Kasumi-1 (cell line): ENCODE measurements around the gene CEP350.
"Not testable (repeated sequence)": the region's sequence is repeated elsewhere in the genome, so short reads cannot be mapped to it uniquely, and the experiment has no call there.

Experiments used
- DNase-seq, 2 experiments: peaks; one replicate each; lab custom pipeline; 2025; lab: John Stamatoyannopoulos, UW

CEP350 gene

DNA sequence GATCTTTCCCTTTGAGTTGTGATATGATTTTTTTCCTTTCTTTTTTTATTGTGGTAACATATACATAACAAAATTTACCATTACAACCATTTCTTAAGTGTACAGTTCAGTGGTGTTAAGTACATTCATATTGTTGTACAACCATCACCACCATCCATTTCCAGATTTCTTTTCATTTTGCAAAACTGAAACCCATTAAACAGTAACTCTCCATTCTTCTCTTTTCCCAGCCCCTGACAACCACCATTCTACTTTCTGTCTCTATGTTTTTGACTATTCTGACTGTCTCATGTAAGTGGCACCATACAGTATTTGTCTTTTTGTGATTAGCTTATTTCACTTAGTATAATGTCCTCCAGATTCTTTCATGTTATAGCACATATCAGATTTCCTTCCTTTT is 30.3 kb downstream of the CEP350 start:
- DNase-seq: no peak

DNA sequence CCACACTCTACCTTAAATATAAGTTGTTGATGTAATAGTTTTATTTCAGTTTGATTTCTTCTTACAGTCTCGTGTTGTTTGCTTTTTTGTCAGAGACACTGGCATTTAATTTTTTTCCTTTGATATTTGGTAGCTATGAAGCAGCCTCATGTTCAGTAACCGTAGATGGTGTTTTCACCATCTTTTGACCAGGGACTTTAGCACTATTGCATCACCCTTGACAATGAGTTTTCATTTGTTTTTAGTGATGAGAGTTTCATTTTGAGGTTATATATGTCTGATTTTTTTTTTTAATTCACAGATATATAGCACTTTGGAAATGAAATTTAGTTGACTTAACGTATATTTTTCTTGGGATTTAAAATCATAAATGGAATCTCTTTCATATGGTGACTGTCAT is 36.2 kb downstream of the CEP350 start:
- DNase-seq: no peak

DNA sequence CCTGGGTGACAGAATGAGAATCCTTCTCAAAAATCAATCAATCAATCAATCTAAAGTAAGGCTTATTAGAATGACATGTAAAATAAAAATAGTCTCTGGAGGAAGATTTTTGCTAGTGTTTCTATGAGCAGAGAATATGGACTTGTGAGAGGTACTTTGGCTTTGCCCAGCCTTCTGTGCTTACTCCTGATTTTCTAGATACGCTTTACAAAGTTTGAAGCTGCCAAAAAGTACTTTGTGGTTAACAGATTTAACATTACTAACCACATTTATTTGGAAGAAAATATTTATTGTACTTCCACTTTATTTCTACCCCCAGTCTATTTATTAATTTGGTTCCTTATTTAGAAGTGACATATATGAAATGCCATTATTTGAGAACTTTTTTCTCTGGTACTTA is 41.0 kb downstream of the CEP350 start:
- no peak for DNase-seq

DNA sequence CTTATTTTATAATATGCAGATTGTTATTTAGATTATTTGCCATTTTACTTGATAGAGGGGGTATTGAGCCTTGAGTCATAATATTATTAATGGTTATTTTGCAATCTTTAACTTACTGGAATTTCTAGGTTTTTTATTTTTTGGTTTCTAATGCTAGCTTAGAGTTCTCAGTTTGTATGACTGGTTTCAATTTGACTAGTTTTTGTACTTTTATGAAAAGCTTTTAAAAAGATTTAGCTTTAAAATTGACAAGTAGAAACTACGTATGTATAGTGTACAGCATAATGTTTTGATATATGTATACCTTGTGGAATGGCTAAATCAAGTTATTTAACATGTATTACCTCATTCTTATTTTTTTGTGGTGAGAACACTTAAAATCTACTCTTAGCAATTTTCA is 41.5 kb downstream of the CEP350 start:
- no peak for DNase-seq

DNA sequence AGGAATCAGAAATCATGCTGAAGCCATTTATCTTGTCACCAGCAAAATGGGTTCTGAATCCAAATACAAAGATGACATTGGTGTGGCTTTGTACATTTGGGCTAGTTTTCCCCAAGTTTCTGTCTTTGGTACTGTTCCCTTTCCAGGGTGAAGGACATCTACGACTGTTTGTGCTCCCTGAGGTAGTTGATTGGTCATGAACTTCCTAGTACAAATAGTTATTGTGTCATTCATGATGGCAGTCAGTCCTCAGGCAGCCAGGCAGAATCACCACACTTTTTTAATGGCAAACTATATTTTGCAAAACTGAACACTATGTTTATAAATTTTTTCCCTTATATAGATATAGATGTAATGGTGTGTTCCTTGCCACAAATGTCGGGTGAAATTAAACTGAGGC is 46.0 kb downstream of the CEP350 start:
- DNase-seq: no peak

DNA sequence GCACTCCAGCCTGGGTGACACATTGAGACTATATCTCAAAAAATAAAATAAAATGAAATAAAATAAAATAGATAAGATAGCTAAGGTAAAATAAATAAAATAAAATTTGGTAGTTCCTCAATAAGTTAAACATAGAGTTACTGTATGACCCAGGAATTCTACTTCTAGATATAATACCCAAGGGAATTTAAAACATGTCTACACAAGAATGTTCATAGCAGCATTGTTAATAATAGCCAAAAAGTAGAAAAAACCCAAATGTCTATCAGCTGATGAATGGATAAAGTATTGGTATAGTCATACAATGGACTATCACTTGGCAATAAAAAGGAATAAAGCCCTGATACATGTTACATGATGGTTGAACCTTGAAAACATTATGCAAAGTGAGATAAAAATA is 47.8 kb downstream of the CEP350 start:
- no peak for DNase-seq

DNA sequence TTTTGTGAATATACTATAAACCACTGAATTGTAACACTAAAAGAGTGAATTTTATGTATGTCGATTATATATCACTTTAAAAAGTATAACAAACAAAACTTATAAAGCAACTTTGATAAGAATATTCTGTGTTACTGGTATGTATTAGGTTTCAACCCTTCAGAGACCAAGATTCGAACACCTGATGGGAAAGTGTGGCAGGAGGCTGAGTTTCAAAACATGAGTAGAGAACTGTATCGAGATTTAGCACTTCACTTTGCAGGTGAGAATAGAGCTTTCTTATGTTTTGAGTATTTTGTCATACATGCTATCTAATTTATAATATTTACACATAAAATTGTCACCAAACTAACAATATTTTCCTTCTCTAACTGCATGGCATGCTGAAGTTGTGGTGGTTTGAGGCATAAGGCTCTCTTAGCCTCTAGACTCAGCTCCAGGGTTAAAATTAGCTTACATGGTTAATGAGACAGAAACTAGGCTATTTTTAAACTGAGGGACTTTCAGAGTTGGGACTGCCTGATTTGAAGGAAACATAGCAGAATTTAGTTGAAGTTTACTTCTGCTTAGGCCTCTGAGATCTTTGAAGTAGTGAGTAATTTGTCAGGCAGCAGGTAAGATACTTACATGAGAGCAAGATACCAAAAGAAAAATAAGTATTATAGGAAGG is 48.6 kb downstream of the CEP350 start:
- DNase-seq: no peak

DNA sequence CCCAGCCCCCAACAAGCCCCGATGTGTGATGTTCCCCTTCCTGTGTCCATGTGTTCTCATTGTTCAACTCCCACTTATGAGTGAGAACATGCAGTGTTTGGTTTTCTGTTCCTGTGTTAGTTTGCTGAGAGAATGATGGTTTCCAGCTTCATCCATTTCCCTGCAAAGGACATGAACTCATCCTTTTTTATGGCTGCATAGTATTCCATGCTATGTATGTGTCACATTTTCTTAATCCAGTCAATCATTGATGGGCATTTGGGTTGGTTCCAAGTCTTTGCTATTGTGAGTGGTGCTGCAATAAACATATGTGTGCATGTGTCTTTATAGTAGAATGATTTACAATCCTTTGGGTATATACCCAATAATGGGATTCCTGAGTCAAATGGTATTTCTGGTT is 52.2 kb downstream of the CEP350 start:
- DNase-seq: not testable (repeated sequence)

DNA sequence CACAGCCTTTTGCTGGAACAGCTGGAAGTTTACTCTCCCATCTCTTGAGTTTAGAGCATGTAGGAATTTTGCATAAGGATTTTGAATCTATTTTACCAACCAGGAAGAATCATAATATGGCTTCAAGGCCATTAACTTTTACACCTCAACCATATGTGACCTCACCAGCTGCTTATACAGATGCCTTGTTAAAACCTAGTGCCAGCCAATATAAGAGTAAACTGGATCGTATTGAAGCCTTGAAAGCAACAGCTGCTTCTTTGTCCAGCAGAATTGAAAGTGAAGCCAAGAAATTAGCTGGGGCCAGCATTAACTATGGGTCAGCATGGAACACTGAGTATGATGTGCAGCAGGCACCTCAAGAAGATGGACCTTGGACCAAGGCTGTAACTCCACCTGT is 65.4 kb downstream of the CEP350 start:
- DNase-seq: no peak

DNA sequence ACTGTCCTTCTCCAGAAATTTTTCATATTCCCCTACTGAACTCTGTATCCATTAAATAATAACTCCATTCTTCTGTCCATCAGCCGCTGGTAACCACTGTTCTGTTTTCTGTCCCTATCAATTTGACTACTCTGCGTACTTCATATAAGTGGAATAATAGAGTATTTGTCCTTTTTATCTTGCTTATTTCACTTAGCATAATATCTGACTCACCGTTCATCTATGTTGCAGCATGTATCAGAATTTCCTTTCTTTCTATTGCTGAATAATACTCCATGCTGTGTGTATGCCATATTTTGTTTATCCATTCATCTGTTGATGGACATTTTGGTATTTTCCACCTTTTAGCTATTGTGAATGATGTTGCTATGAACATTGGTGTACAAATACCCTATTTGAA is 71.9 kb downstream of the CEP350 start:
- no peak for DNase-seq

DNA sequence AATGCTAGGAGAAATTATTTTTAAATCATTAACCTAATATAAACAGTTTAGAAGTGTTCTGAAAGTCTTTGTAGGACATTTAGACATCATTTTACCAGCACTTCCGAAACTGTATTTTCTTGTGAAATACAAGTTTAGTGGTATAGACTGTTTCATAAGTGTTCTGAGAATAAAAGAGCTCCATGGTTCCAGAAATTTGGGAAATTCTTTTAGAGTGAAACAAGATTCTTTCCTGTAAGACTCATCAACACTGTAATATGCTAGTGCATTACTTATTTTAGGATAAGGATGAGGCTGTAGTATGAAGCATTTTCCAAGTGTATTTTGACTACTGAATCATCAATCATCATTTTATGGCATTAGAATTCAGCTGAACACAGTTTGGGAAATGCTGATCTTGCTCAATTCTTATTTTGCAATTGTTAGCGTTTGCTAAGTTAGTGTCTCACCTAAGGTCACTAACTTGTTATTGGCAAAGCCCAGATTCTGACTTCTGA is 73.4 kb downstream of the CEP350 start:
- DNase-seq: no peak

DNA sequence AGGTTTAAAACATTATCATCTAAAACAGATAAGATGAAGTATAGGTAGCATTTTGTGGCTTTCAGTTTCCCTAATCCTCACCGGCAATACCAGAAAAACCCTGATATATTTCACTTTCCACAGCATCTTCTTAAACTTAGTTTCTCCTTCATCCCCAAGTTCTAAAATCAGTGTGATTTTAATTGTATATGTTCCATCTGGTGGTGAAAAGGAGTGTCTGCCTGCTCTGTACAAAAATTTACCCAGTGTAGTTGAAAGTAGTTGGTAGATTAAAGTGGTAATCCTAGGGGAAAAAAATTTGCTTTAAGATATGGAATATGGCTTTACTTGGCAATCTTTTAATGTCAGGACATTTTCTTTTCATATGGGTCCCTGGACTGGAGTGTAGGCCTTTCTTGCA is 74.3 kb downstream of the CEP350 start:
- peak in 1 of 2 experiments; percentile 8 for DNase-seq

DNA sequence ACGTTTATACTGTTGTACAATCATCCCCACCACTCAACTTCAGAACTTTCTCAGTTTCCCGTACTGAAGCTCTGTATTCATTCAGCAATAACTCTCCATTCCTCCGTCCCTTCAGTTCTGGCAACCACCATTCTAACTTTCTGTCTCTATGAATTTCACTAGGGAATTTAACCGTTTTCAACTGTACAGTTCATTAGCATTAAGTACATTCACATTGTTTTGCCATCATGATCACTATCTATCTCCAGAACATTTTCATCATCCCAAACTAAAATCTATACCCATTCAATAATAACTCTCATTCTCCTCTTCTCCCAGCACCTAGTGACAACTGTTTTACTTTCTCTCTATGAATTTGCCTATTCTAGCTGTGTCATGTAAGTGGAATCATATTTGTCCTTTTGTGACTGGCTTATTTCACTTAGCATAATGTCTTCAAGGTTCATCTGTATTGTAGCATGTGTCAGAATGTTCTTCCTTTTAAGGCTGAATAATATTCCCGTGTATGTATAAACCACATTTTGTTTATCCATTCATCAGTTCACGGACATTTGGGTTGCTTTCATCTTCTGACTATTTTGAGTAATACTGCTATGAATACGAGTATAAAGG is 75.0 kb downstream of the CEP350 start:
- DNase-seq: no peak

DNA sequence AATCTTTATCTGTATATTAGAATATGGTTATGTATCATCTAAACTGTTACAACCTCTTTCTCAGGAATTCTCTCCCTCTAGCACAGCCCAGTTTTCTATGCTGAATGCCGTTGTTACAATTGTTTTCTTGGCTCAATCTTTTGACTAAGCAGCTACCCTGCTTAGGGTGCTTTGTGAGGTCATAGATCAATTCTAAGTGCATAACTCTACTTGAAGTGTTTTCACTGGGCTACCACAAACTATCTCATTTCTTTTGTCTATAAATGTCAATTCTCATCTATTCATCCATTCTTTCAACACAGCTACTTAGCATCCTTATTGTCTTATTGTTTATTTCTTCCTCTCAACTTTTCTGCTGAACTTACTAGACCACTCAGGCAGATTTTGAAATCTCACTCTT is 77.1 kb downstream of the CEP350 start:
- no peak for DNase-seq

DNA sequence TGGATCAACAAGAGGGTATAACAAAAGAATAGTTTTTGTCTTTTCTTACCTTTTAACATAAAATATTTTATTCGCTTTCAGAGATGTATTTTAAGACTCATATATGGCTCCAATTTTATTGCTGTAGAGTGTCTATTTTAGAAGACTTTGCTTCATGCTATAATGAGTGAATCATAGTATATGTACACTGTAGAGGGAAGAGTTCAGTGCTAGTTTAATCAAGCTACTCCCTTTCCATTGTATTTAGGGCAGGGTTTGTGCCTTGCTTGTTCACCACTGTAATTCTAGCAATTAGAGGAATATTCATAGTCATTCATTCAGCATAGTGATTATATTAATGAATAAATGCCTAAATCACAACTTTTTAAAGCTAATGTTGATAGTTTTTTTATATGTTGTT is 78.8 kb downstream of the CEP350 start:
- no peak for DNase-seq

DNA sequence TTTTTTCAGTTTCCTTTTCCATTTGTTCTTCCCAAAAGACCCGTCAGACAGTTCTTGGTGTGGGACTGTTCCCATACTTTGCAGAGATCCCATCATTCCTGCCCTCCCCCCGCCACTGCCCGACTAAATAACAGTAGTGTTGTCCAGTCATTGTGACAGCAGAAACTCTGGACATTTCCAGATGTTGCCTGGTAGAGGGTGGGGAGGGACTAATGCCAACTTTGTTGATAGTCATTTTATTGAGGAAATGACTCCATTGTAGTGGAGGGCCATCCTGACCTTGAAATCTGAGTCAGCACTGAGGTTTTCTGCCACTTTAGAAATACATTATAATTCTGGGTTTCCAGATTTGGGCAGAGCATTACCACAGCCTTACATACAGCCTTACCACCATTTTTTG is 85.4 kb downstream of the CEP350 start:
- DNase-seq: no peak

DNA sequence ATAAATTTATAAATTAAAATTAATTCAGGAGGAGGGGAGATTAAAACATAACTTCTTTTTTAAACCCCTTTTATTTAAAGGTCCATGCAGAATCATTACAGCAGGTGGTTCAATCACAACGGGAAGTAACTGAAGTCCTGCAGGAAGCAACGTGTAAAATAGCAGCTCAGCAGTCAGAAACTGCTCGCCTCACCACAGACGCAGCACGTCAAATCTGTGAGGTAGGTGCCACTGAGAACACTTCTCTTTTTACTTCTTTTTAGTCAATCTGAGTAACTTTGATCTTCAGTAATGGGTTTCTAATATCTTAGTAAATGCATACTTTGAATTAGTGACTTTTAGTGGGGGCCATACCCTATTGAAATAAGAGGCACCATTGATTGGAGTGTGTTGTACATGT is 87.0 kb downstream of the CEP350 start:
- peak in 1 of 2 experiments; percentile 1 for DNase-seq

DNA sequence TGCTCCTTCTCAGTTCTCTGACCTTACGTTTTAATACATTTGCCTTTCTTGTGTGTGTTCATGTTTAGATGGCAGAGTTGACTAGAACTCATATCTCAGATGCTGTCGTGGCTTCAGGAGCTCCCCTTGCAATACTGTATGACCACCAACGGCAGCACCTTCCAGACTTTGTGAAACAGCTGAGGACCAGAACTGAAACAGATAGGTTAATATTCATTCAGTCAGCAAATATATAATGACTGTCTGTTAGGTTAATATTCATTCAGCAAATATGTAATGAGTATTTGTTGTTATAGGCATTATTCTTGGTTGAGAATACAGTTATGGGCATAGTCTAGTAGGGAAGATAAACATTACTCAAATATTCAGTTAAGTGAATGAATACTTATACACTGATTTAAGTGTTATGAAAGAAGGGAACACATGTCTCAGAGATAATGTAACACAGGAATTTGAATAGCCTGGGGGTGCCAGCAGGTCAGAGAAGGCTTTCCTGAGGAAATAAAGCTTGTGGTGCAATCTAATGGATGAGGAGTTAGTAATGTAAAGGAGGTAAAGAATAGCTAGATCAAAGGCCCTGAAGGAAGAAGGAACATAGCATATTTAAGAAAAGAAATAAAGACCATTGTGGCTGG is 88.5 kb downstream of the CEP350 start:
- no peak for DNase-seq

DNA sequence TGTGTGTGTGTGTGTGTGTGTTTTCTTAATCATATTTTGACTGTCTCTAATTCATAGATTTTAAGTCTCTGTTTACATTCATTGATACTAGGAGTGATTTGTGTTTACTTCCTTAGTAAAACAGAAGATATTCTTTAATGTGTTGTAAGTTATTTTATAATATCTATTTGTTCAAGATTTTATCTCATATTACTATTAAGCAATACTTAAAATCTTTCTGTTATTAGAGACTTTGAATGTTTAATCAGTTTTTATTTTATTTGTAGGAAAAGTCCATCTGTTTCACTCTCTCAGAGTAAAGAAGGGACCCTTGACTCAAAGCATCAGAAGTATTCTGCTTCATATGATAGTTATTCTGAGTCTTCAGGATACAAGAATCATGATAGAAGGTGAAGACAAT is 89.2 kb downstream of the CEP350 start:
- DNase-seq: no peak

DNA sequence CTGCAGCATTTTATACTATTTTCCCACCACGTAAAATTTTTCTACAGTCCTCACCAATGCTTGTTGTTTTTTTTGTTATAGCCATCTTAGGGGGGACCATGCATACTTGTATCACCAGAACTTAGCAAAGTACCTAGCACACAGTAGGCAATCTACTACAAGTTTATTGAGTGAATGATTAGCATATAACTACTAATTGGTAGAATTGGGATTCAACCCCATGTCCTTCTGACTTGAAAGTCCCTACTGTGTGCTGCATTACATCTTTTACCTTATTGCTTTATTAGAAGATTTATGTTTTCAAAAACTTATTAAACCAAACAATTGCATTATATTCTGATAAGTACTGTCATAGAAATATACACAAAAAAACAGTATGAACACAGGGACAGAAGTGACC is 92.1 kb downstream of the CEP350 start:
- DNase-seq: no peak

DNA sequence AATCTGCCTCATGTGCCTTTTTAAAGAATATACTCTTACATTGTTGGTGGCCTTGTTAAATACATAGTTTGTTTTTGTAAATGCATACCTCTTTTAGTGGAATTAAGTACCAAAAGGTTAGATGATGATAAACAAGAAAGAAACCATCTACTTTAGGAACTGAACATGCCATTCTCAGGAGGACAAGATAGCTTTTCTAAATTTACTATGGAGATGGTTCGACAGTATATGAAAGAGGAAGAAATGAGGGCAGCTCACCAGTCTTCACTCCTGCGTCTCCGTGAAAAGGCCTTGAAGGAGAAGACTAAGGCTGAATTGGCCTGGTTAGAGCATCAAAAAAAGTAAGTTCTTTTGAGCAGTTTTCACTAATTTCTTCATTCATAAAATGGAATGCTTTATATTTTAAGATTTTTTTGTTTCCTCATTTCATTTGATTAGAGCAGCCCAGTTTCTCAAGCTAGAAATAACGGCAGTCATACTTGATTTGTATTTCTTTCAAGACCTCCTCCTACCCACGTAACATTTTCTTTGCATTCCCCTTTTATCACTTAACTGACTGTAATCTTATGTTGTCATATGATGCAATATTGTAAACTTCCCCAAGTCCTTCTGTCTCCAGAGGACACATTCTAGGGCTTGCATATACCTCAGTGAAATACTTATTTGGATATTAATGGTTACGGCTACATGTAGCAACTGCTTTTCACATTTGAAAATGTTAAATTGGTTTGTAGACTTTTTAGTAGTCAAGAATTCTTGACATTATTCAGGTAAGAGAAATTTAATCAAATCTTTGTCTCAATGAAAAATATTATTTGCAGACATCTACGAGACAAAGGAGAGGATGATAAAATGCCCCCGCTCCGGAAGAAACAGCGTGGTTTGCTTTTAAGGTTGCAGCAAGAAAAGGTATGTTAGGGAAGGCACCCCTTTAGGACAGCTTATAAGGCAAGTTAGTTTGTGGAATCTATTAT is 99.3 kb downstream of the CEP350 start:
- DNase-seq: no peak

DNA sequence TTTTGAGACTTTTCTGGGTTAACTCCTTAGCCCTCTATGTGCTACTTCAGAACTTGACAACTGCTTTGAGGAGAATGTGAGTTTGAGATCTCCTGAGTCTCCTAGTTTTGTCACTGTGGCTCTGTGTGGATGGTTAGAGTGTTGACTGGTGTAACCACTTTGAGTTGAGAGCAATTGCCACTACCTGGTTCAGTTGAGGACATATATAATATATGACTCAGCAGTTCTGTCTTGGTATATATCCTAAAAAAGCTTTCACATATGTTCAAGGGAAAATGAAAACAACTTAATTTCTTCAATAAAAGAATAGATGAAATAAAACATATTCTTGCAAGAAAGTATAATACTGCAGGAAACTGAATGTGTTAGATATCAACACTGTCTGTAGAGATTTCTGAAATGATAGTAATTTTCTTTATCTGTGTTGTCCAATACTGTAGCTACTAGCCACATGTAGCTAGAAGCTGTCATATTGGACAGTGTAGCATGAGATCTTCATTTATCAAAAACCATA is 103.3 kb downstream of the CEP350 start:
- peak in 1 of 2 experiments; percentile 2 for DNase-seq
